HG03280 (cell line): Measurements from ENCODE around the gene MRPL28.

Experiments
- ATAC-seq: cut with Tn5 transposase; IDR thresholded peaks from one replicate; pipeline ENCODE4 v1.9.1; 2021; ENCODE audit warnings: mild to moderate bottlenecking, moderate library complexity; ENCODE audit not compliant: unreplicated experiment

Gene MRPL28

DNA sequence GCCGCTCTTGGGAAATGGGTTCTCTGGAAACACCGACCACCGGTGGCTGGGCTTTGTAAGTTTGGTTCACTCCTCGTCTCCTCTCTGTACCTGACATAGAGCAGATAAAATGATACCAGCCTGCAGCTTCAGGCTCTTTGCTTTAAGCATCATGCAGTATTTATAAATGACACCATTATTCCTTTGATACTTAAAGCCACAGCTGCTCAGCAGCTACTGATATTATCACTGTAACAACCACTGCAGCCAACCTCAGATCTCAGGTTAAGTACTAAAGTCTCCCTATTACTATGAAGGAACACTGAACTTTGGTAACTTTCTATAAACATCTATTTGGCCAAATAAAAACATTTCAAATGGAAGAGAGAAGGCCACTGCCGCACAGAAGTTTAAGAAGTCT is 52.8 kb downstream of the MRPL28 start:
- no peak for ATAC-seq
